Measurements from ENCODE around the gene KRTAP3-1. TPM values are rescaled to one million over a fixed set of nuclear protein-coding genes. Genes with fewer than 3 reads are reported as not detected.
A peak's percentile ranks its signal among the peaks of the same experiment; 100 is the strongest.

KRTAP3-1 gene
- total and polyA plus RNA-seq, 3 donors from 2014 or later, result not detected

GRCh38 chr17:40966848-40967247, 42.1 kb downstream of the KRTAP3-1 start, which contains the start of gene KRT39:
KRT39 (minus strand) TSS chr17:40966948; CDS start chr17:40966856, 92 bp downstream.
- no peak for TF ChIP-seq POLR2A (IDR thresholded peaks at IDR 0.05)
- TF ChIP-seq, protein P1, sequence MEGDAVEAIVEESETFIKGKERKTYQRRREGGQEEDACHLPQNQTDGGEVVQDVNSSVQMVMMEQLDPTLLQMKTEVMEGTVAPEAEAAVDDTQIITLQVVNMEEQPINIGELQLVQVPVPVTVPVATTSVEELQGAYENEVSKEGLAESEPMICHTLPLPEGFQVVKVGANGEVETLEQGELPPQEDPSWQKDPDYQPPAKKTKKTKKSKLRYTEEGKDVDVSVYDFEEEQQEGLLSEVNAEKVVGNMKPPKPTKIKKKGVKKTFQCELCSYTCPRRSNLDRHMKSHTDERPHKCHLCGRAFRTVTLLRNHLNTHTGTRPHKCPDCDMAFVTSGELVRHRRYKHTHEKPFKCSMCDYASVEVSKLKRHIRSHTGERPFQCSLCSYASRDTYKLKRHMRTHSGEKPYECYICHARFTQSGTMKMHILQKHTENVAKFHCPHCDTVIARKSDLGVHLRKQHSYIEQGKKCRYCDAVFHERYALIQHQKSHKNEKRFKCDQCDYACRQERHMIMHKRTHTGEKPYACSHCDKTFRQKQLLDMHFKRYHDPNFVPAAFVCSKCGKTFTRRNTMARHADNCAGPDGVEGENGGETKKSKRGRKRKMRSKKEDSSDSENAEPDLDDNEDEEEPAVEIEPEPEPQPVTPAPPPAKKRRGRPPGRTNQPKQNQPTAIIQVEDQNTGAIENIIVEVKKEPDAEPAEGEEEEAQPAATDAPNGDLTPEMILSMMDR (IDR thresholded peaks at IDR 0.05), result no peak
- Histone ChIP-seq H3K27ac (no peak within 1 kb of the TSS), H3K4me3 (no peak within 1 kb of the TSS), H3K4me1 (no peaks in the 10 kb centered on the region), H3K27me3 (no peaks in the 10 kb centered on the region), H3K36me3 (ENCODE audit: low read depth, missing control alignments) (no peaks in the 10 kb centered on the region), H3K9me3 (no peaks in the 10 kb centered on the region)
- intact Hi-C loops (cut with DNase I; ENCODE audit: low total_unique reads), result no loop called here
- 76 to 77% methylated on average over 1 of the region's 1 CpG for WGBS, 2 donors
- DNase-seq, result no peak

GRCh38 chr17:40963838-40964237, 45.1 kb downstream of the KRTAP3-1 start:
- no peaks in the 10 kb centered on the region for H3K27me3 ChIP-seq
- H3K27ac ChIP-seq, result no peak overlapping the region
- no peaks in the 10 kb centered on the region for H3K36me3 ChIP-seq (ENCODE audit: low read depth, missing control alignments)
- TF ChIP-seq, protein P1 (IDR thresholded peaks at IDR 0.05), result peak; percentile 17 to 72 (median 56)
- no peak for TF ChIP-seq POLR2A (IDR thresholded peaks at IDR 0.05)
- H3K4me1 ChIP-seq, result no peaks in the 10 kb centered on the region
- intact Hi-C loops (cut with DNase I; ENCODE audit: low total_unique reads), result no loop called here
- no peaks in the 10 kb centered on the region for H3K9me3 ChIP-seq
- 57 to 69% methylated on average over 1 of the region's 1 CpG for WGBS, 2 donors
- H3K4me3 ChIP-seq, result no peak overlapping the region
- no peak for DNase-seq

DNA sequence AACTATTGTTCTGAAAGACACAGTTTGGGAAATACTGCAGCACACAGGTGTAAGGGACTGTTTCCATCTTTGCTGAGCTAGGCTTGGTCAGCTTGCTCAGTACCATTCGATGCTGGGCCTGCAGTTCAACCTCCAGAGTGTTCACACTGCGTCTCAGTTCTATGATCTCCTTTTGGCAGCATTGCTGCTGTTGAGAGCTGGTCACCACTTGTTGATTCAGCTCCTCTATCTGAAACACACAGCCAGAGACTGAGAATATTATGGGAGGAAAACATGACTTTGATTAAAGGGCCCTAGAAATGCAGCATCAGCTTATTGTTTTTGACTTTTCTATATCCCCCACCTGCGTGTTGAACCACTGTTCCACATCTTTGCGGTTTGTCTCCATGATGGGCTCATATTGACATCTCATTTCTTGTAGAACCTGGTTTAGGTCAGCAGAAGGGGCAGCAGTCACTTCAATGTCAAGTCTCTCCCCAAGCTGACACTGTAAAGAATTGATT, 46.8 kb downstream of the KRTAP3-1 start:
- H3K9me3 ChIP-seq, result no peaks in the 10 kb centered on the region
- H3K36me3 ChIP-seq (ENCODE audit: low read depth, missing control alignments), result no peaks in the 10 kb centered on the region
- no peaks in the 10 kb centered on the region for H3K4me1 ChIP-seq
- 95% methylated on average over 4 of the region's 4 CpGs for WGBS, 2 donors
- no peaks in the 10 kb centered on the region for H3K27me3 ChIP-seq
- intact Hi-C loops (cut with DNase I; ENCODE audit: low total_unique reads), result no loop called here
- no peak for DNase-seq
- H3K27ac ChIP-seq, result no peak overlapping the region
- no peak overlapping the region for H3K4me3 ChIP-seq
- TF ChIP-seq, protein P1 (IDR thresholded peaks at IDR 0.05), result no peak
- TF ChIP-seq POLR2A (IDR thresholded peaks at IDR 0.05), result no peak

DNA sequence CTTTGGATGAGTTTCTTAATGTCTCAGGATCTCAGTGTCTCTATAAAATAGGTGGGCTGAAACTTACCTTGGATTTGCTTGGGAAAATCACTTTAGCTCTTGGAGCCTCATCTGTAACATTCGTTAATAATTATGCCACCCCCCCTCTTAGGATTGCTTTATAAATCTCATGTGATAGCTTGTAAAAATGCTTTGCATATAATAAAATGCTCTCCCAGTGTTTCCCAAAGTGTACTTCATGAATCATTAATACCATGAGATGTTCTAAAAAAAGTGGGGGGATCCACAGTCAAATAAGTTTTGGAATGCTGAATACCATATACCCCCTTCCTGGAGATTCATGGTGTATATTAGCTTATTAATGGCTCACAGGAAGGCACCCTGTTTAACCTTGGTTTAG, 47.3 kb downstream of the KRTAP3-1 start:
- H3K27me3 ChIP-seq, result no peaks in the 10 kb centered on the region
- no peak overlapping the region for H3K4me3 ChIP-seq
- 79 to 85% methylated on average over 1 of the region's 1 CpG for WGBS, 2 donors
- no peaks in the 10 kb centered on the region for H3K4me1 ChIP-seq
- DNase-seq, result no peak
- intact Hi-C loops (cut with DNase I; ENCODE audit: low total_unique reads), result no loop called here
- H3K36me3 ChIP-seq (ENCODE audit: low read depth, missing control alignments), result no peaks in the 10 kb centered on the region
- TF ChIP-seq POLR2A (IDR thresholded peaks at IDR 0.05), result no peak
- TF ChIP-seq, protein P1 (IDR thresholded peaks at IDR 0.05), result no peak
- no peaks in the 10 kb centered on the region for H3K9me3 ChIP-seq
- no peak overlapping the region for H3K27ac ChIP-seq

DNA sequence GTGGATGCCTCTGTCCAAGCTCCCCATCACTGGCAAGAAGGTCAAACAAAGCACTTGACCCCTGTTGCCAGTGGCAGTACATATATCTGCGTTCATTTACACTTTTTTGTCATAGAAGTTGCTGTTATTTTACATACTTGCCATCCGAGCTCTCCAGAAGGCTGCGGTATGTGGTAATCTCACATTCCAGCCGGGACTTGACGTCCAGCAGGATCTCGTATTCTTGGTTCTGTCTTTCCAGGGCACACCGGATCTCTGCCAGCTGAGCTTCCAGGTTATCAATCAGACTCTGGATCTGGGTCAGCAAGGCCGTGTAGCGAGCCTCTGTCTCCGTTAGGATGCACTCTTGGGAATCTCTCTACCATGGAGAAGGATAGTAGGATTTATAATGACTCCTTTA, 48.8 kb downstream of the KRTAP3-1 start:
- Histone ChIP-seq H3K27me3 (no peaks in the 10 kb centered on the region), H3K27ac (no peak overlapping the region), H3K9me3 (no peaks in the 10 kb centered on the region), H3K4me1 (no peaks in the 10 kb centered on the region), H3K36me3 (ENCODE audit: low read depth, missing control alignments) (no peaks in the 10 kb centered on the region), H3K4me3 (no peak overlapping the region)
- intact Hi-C loops (cut with DNase I; ENCODE audit: low total_unique reads), result no loop called here
- TF ChIP-seq POLR2A (IDR thresholded peaks at IDR 0.05), result no peak
- TF ChIP-seq, protein P1 (IDR thresholded peaks at IDR 0.05), result no peak
- 74 to 76% methylated on average over 10 of the region's 10 CpGs for WGBS, 2 donors
- no peak for DNase-seq

Data from testis (tissue), 3 donors.